Mesenchymal stem cell (in vitro differentiated cells and primary cell): ENCODE data around the gene EGLN1.
"Not testable (repeated sequence)": the region's sequence is repeated elsewhere in the genome, so short reads cannot be mapped to it uniquely, and the experiment has no call there.

Source experiments
- DNase-seq: peaks from one replicate; pipeline ENCODE4 v3.0.0-alpha.2; 2013
- H2AFZ ChIP-seq: one replicate; pipeline ENCODE4 v1.6.1; 2013; ENCODE audit warnings: low read depth, mild to moderate bottlenecking, control low read depth, inconsistent platforms, low read length, moderate library complexity
- H2AK5ac ChIP-seq: 2 replicates; pipeline ENCODE4 v1.6.1; 2013; ENCODE audit warnings: low read length, moderate library complexity, mild to moderate bottlenecking, inconsistent platforms; ENCODE audit not compliant: severe bottlenecking
- H2BK120ac ChIP-seq: one replicate; pipeline ENCODE4 v1.6.1; 2013; ENCODE audit warnings: low read depth, mild to moderate bottlenecking, inconsistent platforms, low read length, moderate library complexity
- H2BK12ac ChIP-seq, 2 experiments: one replicate each; pipeline ENCODE4 v1.6.1; 2013; ENCODE audit warnings: inconsistent platforms in 2 of 2, low read length in 2 of 2, mild to moderate bottlenecking in 2 of 2, moderate library complexity in 2 of 2, control low read depth in 1 of 2
- H2BK15ac ChIP-seq: one replicate; pipeline ENCODE4 v1.6.1; 2013; ENCODE audit warnings: mild to moderate bottlenecking, low read depth, inconsistent platforms; ENCODE audit not compliant: poor library complexity, severe bottlenecking
- H2BK5ac ChIP-seq: 2 replicates; pipeline ENCODE4 v1.6.1; 2013; ENCODE audit warnings: low read depth, mild to moderate bottlenecking, low read length, control low read depth, inconsistent platforms; ENCODE audit not compliant: poor library complexity, severe bottlenecking
- H3K14ac ChIP-seq, 2 experiments: one replicate each; pipeline ENCODE4 v1.6.1; 2013; ENCODE audit warnings: inconsistent platforms in 2 of 2, low read length in 2 of 2, control low read depth in 1 of 2, mild to moderate bottlenecking in 1 of 2, moderate library complexity in 1 of 2
- H3K18ac ChIP-seq, 2 experiments: one replicate each; pipeline ENCODE4 v1.6.1; 2013; ENCODE audit warnings: inconsistent platforms in 2 of 2, low read length in 2 of 2, control low read depth in 1 of 2, low read depth in 1 of 2, mild to moderate bottlenecking in 1 of 2
- H3K23ac ChIP-seq, 2 experiments: one replicate each; pipeline ENCODE4 v1.6.1; 2013; ENCODE audit warnings: inconsistent platforms in 2 of 2, low read length in 2 of 2, mild to moderate bottlenecking in 2 of 2, moderate library complexity in 2 of 2, control low read depth in 1 of 2
- H3K27ac ChIP-seq: 2 replicates; pipeline ENCODE4 v1.5.1; 2013; ENCODE audit warnings: mild to moderate bottlenecking, moderate library complexity, low read length, control low read depth, inconsistent platforms; ENCODE audit not compliant: poor library complexity, severe bottlenecking
- H3K27me3 ChIP-seq, 2 experiments: 2 replicates each; pipeline versions ENCODE4 v1.6.1 to v1.7.0; 2013; ENCODE audit warnings: low read length in 2 of 2, mild to moderate bottlenecking in 2 of 2, moderate library complexity in 2 of 2, control low read depth in 1 of 2, inconsistent platforms in 1 of 2; ENCODE audit not compliant: control insufficient read depth in 1 of 2, insufficient read depth in 1 of 2
- H3K36me3 ChIP-seq, 2 experiments: 2 replicates each; pipeline versions ENCODE4 v1.6.1 to v1.7.0; 2013; ENCODE audit warnings: low read length in 2 of 2, control low read depth in 1 of 2, inconsistent platforms in 1 of 2, low read depth in 1 of 2, mild to moderate bottlenecking in 1 of 2; ENCODE audit not compliant: insufficient read depth in 2 of 2, control insufficient read depth in 1 of 2
- H3K4ac ChIP-seq, 2 experiments: one replicate each; pipeline ENCODE4 v1.6.1; 2013; ENCODE audit warnings: inconsistent platforms in 2 of 2, low read length in 2 of 2, mild to moderate bottlenecking in 2 of 2, moderate library complexity in 2 of 2, control low read depth in 1 of 2, low read depth in 1 of 2
- H3K4me1 ChIP-seq: 2 replicates; pipeline ENCODE4 v1.6.1; 2013; ENCODE audit warnings: low read depth, low read length, control low read depth; ENCODE audit not compliant: control insufficient read depth, insufficient read depth
- H3K4me2 ChIP-seq: 2 replicates; pipeline ENCODE4 v1.6.1; 2013; ENCODE audit warnings: low read length, mild to moderate bottlenecking, inconsistent platforms; ENCODE audit not compliant: poor library complexity, severe bottlenecking
- H3K4me3 ChIP-seq, 2 experiments: 2 replicates each; pipeline versions ENCODE4 v1.5.1 to v1.7.0; 2013; ENCODE audit warnings: low read length in 2 of 2, mild to moderate bottlenecking in 2 of 2, control low read depth in 1 of 2, low read depth in 1 of 2; ENCODE audit not compliant: insufficient read depth in 1 of 2
- H3K79me1 ChIP-seq: replicated peaks from 2 replicates; pipeline ENCODE4 v1.6.1; 2013; ENCODE audit warnings: mild to moderate bottlenecking, control low read depth, low read length, inconsistent platforms; ENCODE audit not compliant: poor library complexity, severe bottlenecking
- H3K9ac ChIP-seq: 2 replicates; pipeline ENCODE4 v1.7.0; 2013; ENCODE audit warnings: mild to moderate bottlenecking, low read length, moderate library complexity
- H3K9me3 ChIP-seq: 2 replicates; pipeline ENCODE4 v1.7.0; 2013; ENCODE audit warnings: mild to moderate bottlenecking, low read length; ENCODE audit not compliant: control insufficient read depth
- H4K8ac ChIP-seq: one replicate; pipeline ENCODE4 v1.6.1; 2013; ENCODE audit warnings: inconsistent platforms, mild to moderate bottlenecking, low read length, moderate library complexity
- H4K91ac ChIP-seq: one replicate; pipeline ENCODE4 v1.6.1; 2013; ENCODE audit warnings: mild to moderate bottlenecking, low read length, inconsistent platforms
- WGBS: methylation state at CpG from one replicate; pipeline ENCODE4 v1.1.7; 2013; ENCODE audit warnings: mixed read lengths; 5-methylcytosine and 5-hydroxymethylcytosine counted together

Gene EGLN1

GRCh38 chr1:231351816-231352215, 70.3 kb downstream of the EGLN1 start:
- no CpG with 5 or more reads among the region's 2 CpGs for WGBS
- no peak overlapping the region for H4K8ac ChIP-seq

GRCh38 chr1:231348856-231349255, 73.2 kb downstream of the EGLN1 start:
- no CpG with 5 or more reads among the region's 1 CpG for WGBS
- not testable (repeated sequence) for H3K18ac ChIP-seq, H2BK5ac ChIP-seq

More at GRCh38 chr1:231351816-231352215, 70.3 kb downstream of the EGLN1 start:
- no peak for DNase-seq
- Histone ChIP-seq H4K91ac (no peak overlapping the region), H3K27me3 (no peaks in the 10 kb centered on the region), H2AK5ac (no peak overlapping the region), H3K14ac (no peak overlapping the region), H3K9ac (no peak overlapping the region), H3K4me2 (no peak overlapping the region), H2AFZ (no peak overlapping the region), H3K36me3 (peaks cover 13 to 67% of the 10 kb centered on the region in 2 experiments), H3K27ac (no peak overlapping the region), H3K9me3 (no peaks in the 10 kb centered on the region), H3K4me1 (no peaks in the 10 kb centered on the region), H3K23ac (no peak overlapping the region), H2BK12ac (no peak overlapping the region), H2BK120ac (no peak overlapping the region), H2BK5ac (no peak overlapping the region), H3K79me1 (peaks cover 24% of the 10 kb centered on the region), H2BK15ac (no peak overlapping the region), H3K18ac (no peak overlapping the region), H3K4ac (no peak overlapping the region), H3K4me3 (no peak overlapping the region)

GRCh38 chr1:231348442-231348841, 73.6 kb downstream of the EGLN1 start:
- no peak overlapping the region for H3K9ac ChIP-seq
- H3K14ac ChIP-seq: no peak overlapping the region
- 100% methylated on average over 3 of the region's 4 CpGs for WGBS
- no peak overlapping the region for H3K4ac ChIP-seq
- no peaks in the 10 kb centered on the region for H3K27me3 ChIP-seq
- no peak overlapping the region for H4K8ac ChIP-seq
- no peak overlapping the region for H3K4me3 ChIP-seq
- H3K36me3 ChIP-seq: peaks cover 13 to 72% of the 10 kb centered on the region in 2 experiments
- H3K18ac ChIP-seq: no peak overlapping the region
- no peak overlapping the region for H3K27ac ChIP-seq
- no peak overlapping the region for H2BK12ac ChIP-seq
- H3K23ac ChIP-seq: no peak overlapping the region
- no peak overlapping the region for H2AK5ac ChIP-seq
- H2AFZ ChIP-seq: no peak overlapping the region
- DNase-seq: no peak
- H2BK120ac ChIP-seq: no peak overlapping the region
- no peak overlapping the region for H3K4me2 ChIP-seq
- no peak overlapping the region for H2BK15ac ChIP-seq
- H4K91ac ChIP-seq: no peak overlapping the region
- H3K4me1 ChIP-seq: no peaks in the 10 kb centered on the region
- H3K9me3 ChIP-seq: no peaks in the 10 kb centered on the region
- H3K79me1 ChIP-seq: peaks cover 33% of the 10 kb centered on the region
- H2BK5ac ChIP-seq: no peak overlapping the region

More at GRCh38 chr1:231348856-231349255, 73.2 kb downstream of the EGLN1 start:
- H3K79me1 ChIP-seq: peaks cover 32% of the 10 kb centered on the region
- H2BK120ac ChIP-seq, H3K23ac ChIP-seq, H3K14ac ChIP-seq, H3K4me3 ChIP-seq, H2BK12ac ChIP-seq, H3K4me2 ChIP-seq, H3K9ac ChIP-seq, H2AK5ac ChIP-seq, DNase-seq, H4K91ac ChIP-seq, H3K9me3 ChIP-seq, H3K27ac ChIP-seq, H2AFZ ChIP-seq, H3K4ac ChIP-seq, H4K8ac ChIP-seq, H3K4me1 ChIP-seq, H2BK15ac ChIP-seq, H3K27me3 ChIP-seq: not testable (repeated sequence)
- peaks cover 13 to 70% of the 10 kb centered on the region in 2 experiments for H3K36me3 ChIP-seq

GRCh38 chr1:231347961-231348360, 74.1 kb downstream of the EGLN1 start:
- H3K27me3 ChIP-seq: no peaks in the 10 kb centered on the region
- H2BK12ac ChIP-seq: no peak overlapping the region
- no peak overlapping the region for H4K91ac ChIP-seq
- no peak overlapping the region for H2BK120ac ChIP-seq
- H3K27ac ChIP-seq: no peak overlapping the region
- no peak overlapping the region for H3K23ac ChIP-seq
- no peak overlapping the region for H2BK15ac ChIP-seq
- H2AK5ac ChIP-seq: no peak overlapping the region
- peaks cover 13 to 72% of the 10 kb centered on the region in 2 experiments for H3K36me3 ChIP-seq
- H3K79me1 ChIP-seq: peaks cover 34% of the 10 kb centered on the region
- H3K9me3 ChIP-seq: no peaks in the 10 kb centered on the region
- H3K14ac ChIP-seq: no peak overlapping the region
- no peaks in the 10 kb centered on the region for H3K4me1 ChIP-seq
- H2BK5ac ChIP-seq: no peak overlapping the region
- no peak overlapping the region for H3K4me3 ChIP-seq
- H3K4ac ChIP-seq: no peak overlapping the region
- no peak for DNase-seq
- H3K9ac ChIP-seq: no peak overlapping the region
- no peak overlapping the region for H4K8ac ChIP-seq
- H2AFZ ChIP-seq: no peak overlapping the region
- 98% methylated on average over 4 of the region's 4 CpGs for WGBS
- H3K4me2 ChIP-seq: no peak overlapping the region
- H3K18ac ChIP-seq: no peak overlapping the region
